Esophagus squamous epithelium (tissue), 4 donors: Measurements from ENCODE around the gene SDF4.

Experiments used
- POLR2A ChIP-seq, 4 donors: fragments of 450-650 bp; IDR thresholded peaks; one replicate each; pipeline ENCODE4 v1.6.1; 2017; ENCODE audit warnings: antibody characterized with exemption in 4 of 4, mild to moderate bottlenecking in 4 of 4, moderate library complexity in 3 of 4
- TF ChIP-seq, protein P1 (sequence below), 6 experiments: fragments of 450-650 bp in 4 of 6; fragments of 200-600 bp in 2 of 6; sonication (generic) in 2 of 6; IDR thresholded peaks; one replicate each; pipeline ENCODE4 v1.5.1; 2016 to 2019; ENCODE audit warnings: antibody characterized with exemption in 6 of 6, mild to moderate bottlenecking in 4 of 6, moderate library complexity in 4 of 6

DNA sequence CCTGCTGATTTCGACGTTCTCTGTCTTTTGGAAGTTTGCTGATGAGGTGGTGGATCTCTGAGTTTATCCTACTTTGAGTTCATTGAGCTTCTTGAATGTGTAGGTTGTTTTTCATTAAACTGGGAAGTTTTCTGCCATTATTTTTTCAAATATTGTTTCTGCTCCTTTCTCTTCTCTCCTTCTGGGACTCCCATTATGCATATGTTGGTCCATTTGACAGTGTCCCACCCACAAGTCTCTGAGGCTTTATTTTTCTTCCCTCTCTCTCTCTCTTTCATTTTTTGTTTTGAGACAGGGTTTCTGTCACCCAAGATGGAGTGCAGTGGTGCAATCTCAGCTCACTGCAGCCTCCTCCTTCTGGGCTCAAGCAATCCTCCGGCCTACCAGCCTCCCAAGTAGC lies 37.1 kb downstream of the SDF4 start:
- TF ChIP-seq, protein P1, sequence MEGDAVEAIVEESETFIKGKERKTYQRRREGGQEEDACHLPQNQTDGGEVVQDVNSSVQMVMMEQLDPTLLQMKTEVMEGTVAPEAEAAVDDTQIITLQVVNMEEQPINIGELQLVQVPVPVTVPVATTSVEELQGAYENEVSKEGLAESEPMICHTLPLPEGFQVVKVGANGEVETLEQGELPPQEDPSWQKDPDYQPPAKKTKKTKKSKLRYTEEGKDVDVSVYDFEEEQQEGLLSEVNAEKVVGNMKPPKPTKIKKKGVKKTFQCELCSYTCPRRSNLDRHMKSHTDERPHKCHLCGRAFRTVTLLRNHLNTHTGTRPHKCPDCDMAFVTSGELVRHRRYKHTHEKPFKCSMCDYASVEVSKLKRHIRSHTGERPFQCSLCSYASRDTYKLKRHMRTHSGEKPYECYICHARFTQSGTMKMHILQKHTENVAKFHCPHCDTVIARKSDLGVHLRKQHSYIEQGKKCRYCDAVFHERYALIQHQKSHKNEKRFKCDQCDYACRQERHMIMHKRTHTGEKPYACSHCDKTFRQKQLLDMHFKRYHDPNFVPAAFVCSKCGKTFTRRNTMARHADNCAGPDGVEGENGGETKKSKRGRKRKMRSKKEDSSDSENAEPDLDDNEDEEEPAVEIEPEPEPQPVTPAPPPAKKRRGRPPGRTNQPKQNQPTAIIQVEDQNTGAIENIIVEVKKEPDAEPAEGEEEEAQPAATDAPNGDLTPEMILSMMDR (IDR thresholded peaks at IDR 0.05), result no peak
- TF ChIP-seq POLR2A (IDR thresholded peaks at IDR 0.05), result no peak
